H9 (cell line): Measurements from ENCODE around the gene CAMTA2. TPM values are rescaled to one million over a fixed set of nuclear protein-coding genes. Genes with fewer than 3 reads are reported as not detected.

Experiments used
- DNase-seq: peaks from one replicate; pipeline ENCODE4 v3.0.0-alpha.2; 2017
- H2AFZ ChIP-seq: one replicate; pipeline ENCODE4 v1.6.1; 2013; ENCODE audit warnings: mild to moderate bottlenecking, low read length, control low read depth, moderate library complexity
- H2AK5ac ChIP-seq: 2 replicates; pipeline ENCODE4 v1.6.1; 2013; ENCODE audit warnings: low read length, control low read depth, mixed read lengths; ENCODE audit not compliant: insufficient read length
- H2BK120ac ChIP-seq: one replicate; pipeline ENCODE4 v1.6.1; 2013; ENCODE audit warnings: low read depth, mild to moderate bottlenecking, low read length, control low read depth, inconsistent platforms; ENCODE audit not compliant: poor library complexity, severe bottlenecking
- H2BK12ac ChIP-seq: 2 replicates; pipeline ENCODE4 v1.6.1; 2013; ENCODE audit warnings: low read length, control low read depth, mixed read lengths, low read depth; ENCODE audit not compliant: insufficient read length
- H2BK15ac ChIP-seq: 2 replicates; pipeline ENCODE4 v1.6.1; 2013; ENCODE audit warnings: low read depth, low read length, control low read depth
- H2BK20ac ChIP-seq: one replicate; pipeline ENCODE4 v1.6.1; 2013; ENCODE audit warnings: low read depth, mild to moderate bottlenecking, low read length, control low read depth, inconsistent platforms; ENCODE audit not compliant: poor library complexity, severe bottlenecking
- H2BK5ac ChIP-seq: 2 replicates; pipeline ENCODE4 v1.6.1; 2013; ENCODE audit warnings: low read length, control low read depth, mixed read lengths; ENCODE audit not compliant: insufficient read length
- H3K14ac ChIP-seq: 2 replicates; pipeline ENCODE4 v1.6.1; 2013; ENCODE audit warnings: low read length, control low read depth; ENCODE audit not compliant: insufficient read depth
- H3K18ac ChIP-seq: 2 replicates; pipeline ENCODE4 v1.6.1; 2013; ENCODE audit warnings: low read depth, mild to moderate bottlenecking, mixed read lengths, low read length, control low read depth; ENCODE audit not compliant: insufficient read length
- H3K23ac ChIP-seq: 2 replicates; pipeline ENCODE4 v1.6.1; 2013; ENCODE audit warnings: low read length, control low read depth, mixed read lengths, low read depth; ENCODE audit not compliant: insufficient read length
- H3K23me2 ChIP-seq: 2 replicates; pipeline ENCODE4 v1.6.1; 2013; ENCODE audit warnings: low read depth, mild to moderate bottlenecking, mixed read lengths, low read length, control low read depth; ENCODE audit not compliant: insufficient read length, poor library complexity, severe bottlenecking
- H3K27ac ChIP-seq: 2 replicates; pipeline ENCODE4 v1.5.1; 2013; ENCODE audit warnings: low read length, control low read depth, mixed read lengths, low read depth; ENCODE audit not compliant: insufficient read length
- H3K27me3 ChIP-seq: 2 replicates; pipeline ENCODE4 v1.6.1; 2013; ENCODE audit warnings: low read length, control low read depth, inconsistent platforms; ENCODE audit not compliant: insufficient read depth
- H3K4ac ChIP-seq: 2 replicates; pipeline ENCODE4 v1.6.1; 2013; ENCODE audit warnings: low read depth, mild to moderate bottlenecking, control low read depth, inconsistent platforms, low read length, moderate library complexity
- H3K4me1 ChIP-seq: 2 replicates; pipeline ENCODE4 v1.6.1; 2013; ENCODE audit warnings: low read length, control low read depth, inconsistent platforms; ENCODE audit not compliant: insufficient read depth
- H3K4me2 ChIP-seq: 2 replicates; pipeline ENCODE4 v1.6.1; 2013; ENCODE audit warnings: low read length, control low read depth, mixed read lengths; ENCODE audit not compliant: insufficient read length, insufficient read depth
- H3K56ac ChIP-seq: 2 replicates; pipeline ENCODE4 v1.6.1; 2013; ENCODE audit warnings: low read depth, mild to moderate bottlenecking, mixed read lengths, low read length, control low read depth; ENCODE audit not compliant: insufficient read length
- H3K79me1 ChIP-seq: 2 replicates; pipeline ENCODE4 v1.6.1; 2013; ENCODE audit warnings: low read depth, mild to moderate bottlenecking, moderate library complexity, low read length, control low read depth, inconsistent platforms; ENCODE audit not compliant: insufficient read depth, poor library complexity, severe bottlenecking
- H3K79me2 ChIP-seq: 2 replicates; pipeline ENCODE4 v1.6.1; 2013; ENCODE audit warnings: low read length, control low read depth, inconsistent platforms; ENCODE audit not compliant: insufficient read depth
- H3K9ac ChIP-seq: 2 replicates; pipeline ENCODE4 v1.6.1; 2013; ENCODE audit warnings: low read length, control low read depth, mixed read lengths; ENCODE audit not compliant: insufficient read length; ENCODE audit errors: extremely low read depth
- H3K9me3 ChIP-seq: one replicate; pipeline ENCODE4 v1.6.1; 2013; ENCODE audit warnings: low read depth, low read length, inconsistent platforms; ENCODE audit not compliant: control insufficient read depth
- H3T11ph ChIP-seq: one replicate; pipeline ENCODE4 v1.6.1; 2013; ENCODE audit warnings: mild to moderate bottlenecking, low read length, control low read depth, inconsistent platforms
- H4K20me1 ChIP-seq: one replicate; pipeline ENCODE4 v1.6.1; 2013; ENCODE audit not compliant: control insufficient read depth, insufficient read length, insufficient read depth
- H4K5ac ChIP-seq: 2 replicates; pipeline ENCODE4 v1.6.1; 2013; ENCODE audit warnings: low read depth, mild to moderate bottlenecking, mixed read lengths, low read length, control low read depth; ENCODE audit not compliant: insufficient read length
- H4K8ac ChIP-seq: replicated peaks from 2 replicates; pipeline ENCODE4 v1.6.1; 2013; ENCODE audit warnings: low read length, control low read depth, mixed read lengths, low read depth; ENCODE audit not compliant: insufficient read length
- H4K91ac ChIP-seq: 2 replicates; pipeline ENCODE4 v1.6.1; 2013; ENCODE audit warnings: low read depth, mild to moderate bottlenecking, moderate library complexity, mixed read lengths, low read length, control low read depth; ENCODE audit not compliant: insufficient read length
- H3K27ac Mint-ChIP-seq, 3 experiments: 2 replicates in 2 of 3; 3 replicates in 1 of 3; pipeline ENCODE4 v1.8.0; 2020 to 2021; ENCODE audit warnings: mixed read lengths in 3 of 3, mild to moderate bottlenecking in 1 of 3, moderate library complexity in 1 of 3
- H3K27me3 Mint-ChIP-seq: 2 replicates; pipeline ENCODE4 v1.8.0; 2021; ENCODE audit warnings: low read depth, mild to moderate bottlenecking, moderate library complexity, mixed read lengths
- H3K36me3 Mint-ChIP-seq, 3 experiments: 2 replicates in 2 of 3; 3 replicates in 1 of 3; pipeline ENCODE4 v1.8.0; 2020 to 2021; ENCODE audit warnings: low read depth in 3 of 3, mixed read lengths in 3 of 3; ENCODE audit not compliant: insufficient read depth in 1 of 3
- H3K4me1 Mint-ChIP-seq, 2 experiments: 2 replicates each; pipeline ENCODE4 v1.8.0; 2020; ENCODE audit warnings: mixed read lengths in 2 of 2
- H3K4me3 Mint-ChIP-seq, 2 experiments: 2 replicates in 1 of 2; 3 replicates in 1 of 2; pipeline ENCODE4 v1.8.0; 2020 to 2021; ENCODE audit warnings: mild to moderate bottlenecking in 2 of 2, mixed read lengths in 2 of 2, moderate library complexity in 1 of 2
- H3K9me3 Mint-ChIP-seq, 2 experiments: 2 replicates in 1 of 2; 3 replicates in 1 of 2; pipeline ENCODE4 v1.8.0; 2020; ENCODE audit warnings: mild to moderate bottlenecking in 2 of 2, mixed read lengths in 2 of 2, moderate library complexity in 1 of 2
- CTCF ChIP-seq: fragments of 200-600 bp; sonication (generic); conservative IDR thresholded peaks from 3 replicates; pipeline ENCODE4 v1.8.0; 2021; ENCODE audit warnings: antibody characterized with exemption, mild to moderate bottlenecking
- WGBS: extraction: QIAGEN DNeasy Blood & Tissue Kit; methylation state at CpG from one replicate; pipeline ENCODE4 v1.1.7; 2013; ENCODE audit warnings: missing lambda C conversion rate, low lambda C conversion rate, mixed read lengths; ENCODE audit not compliant: insufficient read length; ENCODE audit errors: extremely low coverage; 5-methylcytosine and 5-hydroxymethylcytosine counted together
- total RNA-seq: library from RNA; stranded (reverse); gene quantifications from 2 replicates; pipeline ENCODE4 v1.2.1, GENCODE V29; 2021

The CAMTA2 gene
- total RNA-seq, 1 experiment from 2014 or later: 15.6 TPM

DNA sequence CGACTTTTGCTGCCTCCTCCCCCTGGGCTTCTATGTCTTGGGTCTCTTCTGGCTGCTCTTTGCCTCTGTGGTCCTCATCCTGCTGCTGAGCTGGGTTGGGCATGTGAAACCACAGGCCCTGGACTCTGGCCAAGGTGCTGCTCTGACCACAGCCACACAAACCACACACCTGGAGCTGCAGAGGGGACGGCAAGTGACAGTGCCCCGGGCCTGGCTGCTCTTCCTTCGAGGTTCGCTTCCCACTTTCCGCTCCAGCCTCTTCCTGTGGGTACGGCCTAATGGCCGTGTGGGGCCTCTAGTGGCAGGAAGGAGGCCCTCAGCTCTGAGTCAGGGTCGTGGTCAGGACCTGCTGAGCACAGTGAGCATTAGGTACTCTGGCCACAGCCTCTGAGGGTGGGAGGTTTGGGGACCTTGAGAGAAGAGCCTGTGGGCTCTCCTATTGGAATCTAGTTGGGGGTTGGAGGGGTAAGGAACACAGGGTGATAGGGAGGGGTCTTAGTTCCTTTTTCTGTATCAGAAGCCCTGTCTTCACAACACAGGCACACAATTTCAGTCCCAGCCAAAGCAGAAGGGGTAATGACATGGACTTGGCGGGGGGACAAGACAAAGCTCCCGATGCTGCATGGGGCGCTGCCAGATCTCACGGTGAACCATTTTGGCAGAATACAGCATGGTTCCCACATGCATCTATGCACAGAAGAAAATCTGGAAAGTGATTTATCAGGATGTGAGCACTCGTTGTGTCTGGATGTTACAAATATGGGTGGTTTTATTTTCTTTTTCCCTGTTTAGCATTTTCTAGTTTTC lies 53.1 kb downstream of the CAMTA2 start:
- Histone ChIP-seq H4K8ac (no peak overlapping the region), H3K9me3 (no peaks in the 10 kb centered on the region), H3K4ac (no peak overlapping the region), H3K9ac (no peak overlapping the region), H2BK5ac (no peak overlapping the region), H2BK20ac (no peak overlapping the region), H4K5ac (no peak overlapping the region), H3T11ph (no peak overlapping the region), H3K4me1 (no peaks in the 10 kb centered on the region), H3K4me2 (no peak overlapping the region), H2BK120ac (no peak overlapping the region), H3K79me2 (peaks cover 4% of the 10 kb centered on the region; the same call in 1 of the 2 replicates), H2BK15ac (no peak overlapping the region), H4K20me1 (peaks cover 7% of the 10 kb centered on the region), H2BK12ac (no peak overlapping the region), H2AK5ac (no peak overlapping the region), H3K18ac (no peak overlapping the region), H3K14ac (no peak overlapping the region), H3K79me1 (peaks cover 5% of the 10 kb centered on the region), H3K27me3 (no peaks in the 10 kb centered on the region), H3K23ac (no peak overlapping the region), H3K23me2 (peaks cover 8% of the 10 kb centered on the region), H3K27ac (no peak overlapping the region), H2AFZ (no peak overlapping the region), H4K91ac (no peak overlapping the region), H3K56ac (no peak overlapping the region)
- H3K9me3 Mint-ChIP-seq: no peaks in the 10 kb centered on the region; a peak in 1 of 5 replicates
- H3K27me3 Mint-ChIP-seq: no peaks in the 10 kb centered on the region; the same call in 1 of the 2 replicates
- peaks cover 28 to 29% of the 10 kb centered on the region in 2 experiments for H3K4me1 Mint-ChIP-seq
- peak overlapping the region in 2 of 3 experiments; percentile 14 to 78; a peak in 3 of 7 replicates for H3K27ac Mint-ChIP-seq
- peak; percentile 50 for TF ChIP-seq CTCF
- peaks cover 19 to 53% (median 25%) of the 10 kb centered on the region in 3 experiments for H3K36me3 Mint-ChIP-seq
- peak; percentile 81 for DNase-seq
- no peak overlapping the region for H3K4me3 Mint-ChIP-seq
- WGBS: no CpG with 5 or more reads among the region's 14 CpGs
